NCI-H446 (cell line): ENCODE measurements around the gene NUP93.

Experiments used
- DNase-seq, 2 experiments: peaks; one replicate each; lab custom pipeline; 2025; lab: John Stamatoyannopoulos, UW

The NUP93 gene

GRCh38 chr16:56729735-56730662, at the start of gene NUP93:
NUP93 (plus strand) TSS chr16:56730129; CDS start chr16:56748248, 18,119 bp downstream.
- DNase-seq = peak; percentile 55 to 88

- DNase-seq = peak; percentile 35 to 91
Measured at GRCh38 chr16:56681939-56682702, 47.8 kb upstream of the NUP93 start, which contains the start of gene MT1X. MT1X (plus strand) TSS chr16:56682470; CDS start chr16:56682541, 71 bp downstream.

GRCh38 chr16:56682703-56683397, 47.1 kb upstream of the NUP93 start:
- DNase-seq = no peak

- no peak for DNase-seq
Measured at GRCh38 chr16:56683424-56684172, 46.3 kb upstream of the NUP93 start.

GRCh38 chr16:56684256-56684925, 45.5 kb upstream of the NUP93 start:
- DNase-seq = no peak

- no peak for DNase-seq
Measured at GRCh38 chr16:56684926-56685590, 44.9 kb upstream of the NUP93 start.

- no peak for DNase-seq
Measured at GRCh38 chr16:56686758-56687157, 43.2 kb upstream of the NUP93 start.

- DNase-seq = no peak
Measured at GRCh38 chr16:56688762-56689161, 41.2 kb upstream of the NUP93 start.

GRCh38 chr16:56689171-56689570, 40.8 kb upstream of the NUP93 start:
- DNase-seq = no peak

- DNase-seq = no peak
Measured at GRCh38 chr16:56690420-56691122, 39.4 kb upstream of the NUP93 start.

GRCh38 chr16:56691885-56692284, 38.0 kb upstream of the NUP93 start:
- no peak for DNase-seq

GRCh38 chr16:56695246-56695645, 34.7 kb upstream of the NUP93 start:
- DNase-seq = no peak

GRCh38 chr16:56697456-56698155, 32.3 kb upstream of the NUP93 start:
- DNase-seq = no peak

GRCh38 chr16:56700195-56700594, 29.7 kb upstream of the NUP93 start:
- no peak for DNase-seq

- DNase-seq = no peak
Measured at GRCh38 chr16:56700631-56701030, 29.3 kb upstream of the NUP93 start.

- DNase-seq = no peak
Measured at GRCh38 chr16:56701534-56701933, 28.4 kb upstream of the NUP93 start.

- no peak for DNase-seq
Measured at GRCh38 chr16:56702836-56703235, 27.1 kb upstream of the NUP93 start.

- DNase-seq = no peak
Measured at GRCh38 chr16:56708525-56709442, 21.1 kb upstream of the NUP93 start.
